CD14-positive monocyte (primary cell): ENCODE data around the gene SPZ1. TPM values are rescaled to one million over a fixed set of nuclear protein-coding genes. Genes with fewer than 3 reads are reported as not detected.

ENCODE experiments used
- DNase-seq, 3 donors: peaks; one replicate each; pipeline ENCODE4 v3.0.0-alpha.2; 2011 to 2022
- H2AFZ ChIP-seq: 2 replicates; pipeline ENCODE4 v1.6.0; 2012; ENCODE audit warnings: mild to moderate bottlenecking, low read depth, low read length, inconsistent platforms; ENCODE audit not compliant: insufficient read depth, poor library complexity, severe bottlenecking
- H3K27ac ChIP-seq, 2 donors: 1 replicate in 1 of 2; 2 replicates in 1 of 2; pipeline ENCODE4 v1.5.1; 2012 to 2013; ENCODE audit warnings: low read length in 2 of 2, control low read depth in 1 of 2, inconsistent platforms in 1 of 2, low read depth in 1 of 2, mild to moderate bottlenecking in 1 of 2
- H3K27me3 ChIP-seq, 2 donors: one replicate each; pipeline versions ENCODE4 v1.6.0 to v1.6.1; 2011 to 2013; ENCODE audit warnings: low read length in 2 of 2; ENCODE audit not compliant: control insufficient read depth in 2 of 2, insufficient read depth in 2 of 2
- H3K36me3 ChIP-seq, 2 donors: replicated peaks in 1 of 2; 1 replicate in 1 of 2; 2 replicates in 1 of 2; pipeline versions ENCODE4 v1.5.1 to v1.6.1; 2012 to 2013; ENCODE audit warnings: low read length in 2 of 2, control low read depth in 1 of 2, inconsistent platforms in 1 of 2, mild to moderate bottlenecking in 1 of 2; ENCODE audit not compliant: insufficient read depth in 2 of 2, control insufficient read depth in 1 of 2
- H3K4me1 ChIP-seq, 2 donors: 1 replicate in 1 of 2; 2 replicates in 1 of 2; pipeline versions ENCODE4 v1.5.1 to v1.6.1; 2012 to 2013; ENCODE audit warnings: low read length in 2 of 2, control low read depth in 1 of 2, inconsistent platforms in 1 of 2, mild to moderate bottlenecking in 1 of 2, moderate library complexity in 1 of 2; ENCODE audit not compliant: insufficient read depth in 2 of 2, control insufficient read depth in 1 of 2
- H3K4me2 ChIP-seq: replicated peaks from 2 replicates; pipeline ENCODE3; 2012; ENCODE audit warnings: low read length, moderate library complexity, mild to moderate bottlenecking; ENCODE audit not compliant: poor library complexity, severe bottlenecking; ENCODE audit errors: extremely low read depth
- H3K4me3 ChIP-seq, 3 experiments: fragments of 200-600 bp in 1 of 3; sonication (generic) in 1 of 3; replicated peaks in 1 of 3; 1 replicate in 2 of 3; 2 replicates in 1 of 3; pipeline ENCODE4 v1.5.1; 2011 to 2013; ENCODE audit warnings: low read length in 3 of 3, mild to moderate bottlenecking in 3 of 3, control low read depth in 2 of 3, low read depth in 2 of 3, inconsistent platforms in 1 of 3, moderate library complexity in 1 of 3
- H3K79me2 ChIP-seq: 2 replicates; pipeline ENCODE4 v1.6.0; 2012; ENCODE audit warnings: mild to moderate bottlenecking, control low read depth, inconsistent platforms, low read length, moderate library complexity; ENCODE audit not compliant: insufficient read depth
- H3K9ac ChIP-seq: 2 replicates; pipeline ENCODE4 v1.6.0; 2017; ENCODE audit warnings: low read length, mild to moderate bottlenecking; ENCODE audit not compliant: insufficient read depth, poor library complexity, severe bottlenecking
- H3K9me3 ChIP-seq, 2 donors: replicated peaks in 1 of 2; 1 replicate in 1 of 2; 2 replicates in 1 of 2; pipeline versions ENCODE4 v1.5.1 to v1.6.1; 2012 to 2013; ENCODE audit warnings: low read length in 2 of 2, control low read depth in 1 of 2; ENCODE audit not compliant: control insufficient read depth in 1 of 2, insufficient read depth in 1 of 2
- H4K20me1 ChIP-seq: 2 replicates; pipeline ENCODE4 v1.6.0; 2012; ENCODE audit warnings: mild to moderate bottlenecking, low read length, control low read depth, moderate library complexity; ENCODE audit not compliant: insufficient read depth
- H3K27ac Mint-ChIP-seq, 7 donors: one replicate each; pipeline ENCODE4 v1.8.0; 2020; ENCODE audit warnings: mild to moderate bottlenecking in 7 of 7, mixed read lengths in 7 of 7, moderate library complexity in 6 of 7, inconsistent platforms in 2 of 7
- H3K27me3 Mint-ChIP-seq, 3 donors: one replicate each; pipeline ENCODE4 v1.8.0; 2021 to 2022; ENCODE audit warnings: low read depth in 3 of 3, mild to moderate bottlenecking in 3 of 3, mixed read lengths in 3 of 3, moderate library complexity in 3 of 3, inconsistent platforms in 1 of 3
- H3K36me3 Mint-ChIP-seq, 2 donors: one replicate each; pipeline ENCODE4 v1.8.0; 2020; ENCODE audit warnings: mixed read lengths in 2 of 2, inconsistent platforms in 1 of 2, mild to moderate bottlenecking in 1 of 2
- H3K4me1 Mint-ChIP-seq: one replicate; pipeline ENCODE4 v1.8.0; 2020; ENCODE audit warnings: mild to moderate bottlenecking, mixed read lengths
- H3K4me3 Mint-ChIP-seq, 2 donors: one replicate each; pipeline ENCODE4 v1.8.0; 2020; ENCODE audit warnings: mild to moderate bottlenecking in 2 of 2, mixed read lengths in 2 of 2, moderate library complexity in 1 of 2
- H3K9me3 Mint-ChIP-seq, 7 donors: one replicate each; pipeline ENCODE4 v1.8.0; 2020 to 2022; ENCODE audit warnings: mixed read lengths in 7 of 7, mild to moderate bottlenecking in 6 of 7, moderate library complexity in 6 of 7, inconsistent platforms in 2 of 7
- WGBS: methylation state at CpG from one replicate; pipeline ENCODE4 v1.1.5; 2013; ENCODE audit warnings: missing lambda C conversion rate; ENCODE audit not compliant: insufficient coverage; 5-methylcytosine and 5-hydroxymethylcytosine counted together
- intact Hi-C, 2 donors: fragments of 100-400 bp; cut with micrococcal nuclease; formaldehyde crosslinking; loops; one replicate each; pipeline versions ENCODE4 v1.15.0 to v1.15.1; 2023
- polyA plus RNA-seq, 3 donors: library from polyadenylated mRNA; depleted of rRNA in 1 of 3; unstranded in 2 of 3; stranded (reverse) in 1 of 3; fragments of 300-500 nt in 2 of 3; fragments of >200 nt in 1 of 3; fragmentation: Illumina TruSeq in 2 of 3; gene quantifications; 1 replicate in 2 of 3; 2 replicates in 1 of 3; pipeline ENCODE4 v1.2.3, GENCODE V29; 2012 to 2021
- TF ChIP-seq, protein P1 (sequence below): fragments of 200-600 bp; IDR thresholded peaks from one replicate; pipeline ENCODE4 v1.8.0; 2022; ENCODE audit warnings: antibody characterized with exemption, mild to moderate bottlenecking

Gene SPZ1
- polyA plus RNA-seq, 3 donors: not detected

DNA sequence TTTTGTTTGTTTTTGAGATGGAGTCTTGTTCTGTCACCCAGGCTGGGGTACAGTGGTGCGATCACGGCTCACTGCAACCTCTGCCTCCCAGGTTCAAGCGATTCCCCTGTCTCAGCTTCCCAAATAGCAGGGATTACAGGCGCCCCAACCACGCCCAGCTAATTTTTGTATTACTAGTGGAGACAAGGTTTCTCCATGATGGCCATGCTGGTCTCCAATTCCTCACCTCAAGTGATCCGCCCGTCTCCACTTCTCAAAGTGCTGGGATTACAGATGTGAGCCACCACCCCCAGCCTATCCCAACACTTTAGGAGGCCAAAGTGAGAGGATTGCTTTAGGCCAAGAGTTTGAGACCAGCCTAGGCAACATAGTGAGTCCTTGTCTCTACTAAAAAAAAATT, 19.3 kb downstream of the SPZ1 start:
- H3K4me3 Mint-ChIP-seq: no peak overlapping the region
- H2AFZ ChIP-seq: no peak overlapping the region
- H3K27ac Mint-ChIP-seq: no peak overlapping the region
- H3K4me1 ChIP-seq: no peaks in the 10 kb centered on the region
- intact Hi-C loops: no loop called here
- H3K27me3 ChIP-seq: no peaks in the 10 kb centered on the region
- H3K9me3 Mint-ChIP-seq: peaks cover 0 to 2% (median 0%) of the 10 kb centered on the region in 7 donors
- TF ChIP-seq, protein P1, sequence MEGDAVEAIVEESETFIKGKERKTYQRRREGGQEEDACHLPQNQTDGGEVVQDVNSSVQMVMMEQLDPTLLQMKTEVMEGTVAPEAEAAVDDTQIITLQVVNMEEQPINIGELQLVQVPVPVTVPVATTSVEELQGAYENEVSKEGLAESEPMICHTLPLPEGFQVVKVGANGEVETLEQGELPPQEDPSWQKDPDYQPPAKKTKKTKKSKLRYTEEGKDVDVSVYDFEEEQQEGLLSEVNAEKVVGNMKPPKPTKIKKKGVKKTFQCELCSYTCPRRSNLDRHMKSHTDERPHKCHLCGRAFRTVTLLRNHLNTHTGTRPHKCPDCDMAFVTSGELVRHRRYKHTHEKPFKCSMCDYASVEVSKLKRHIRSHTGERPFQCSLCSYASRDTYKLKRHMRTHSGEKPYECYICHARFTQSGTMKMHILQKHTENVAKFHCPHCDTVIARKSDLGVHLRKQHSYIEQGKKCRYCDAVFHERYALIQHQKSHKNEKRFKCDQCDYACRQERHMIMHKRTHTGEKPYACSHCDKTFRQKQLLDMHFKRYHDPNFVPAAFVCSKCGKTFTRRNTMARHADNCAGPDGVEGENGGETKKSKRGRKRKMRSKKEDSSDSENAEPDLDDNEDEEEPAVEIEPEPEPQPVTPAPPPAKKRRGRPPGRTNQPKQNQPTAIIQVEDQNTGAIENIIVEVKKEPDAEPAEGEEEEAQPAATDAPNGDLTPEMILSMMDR: no peak
- 100% methylated on average over 3 of the region's 7 CpGs for WGBS
- H3K9me3 ChIP-seq: no peaks in the 10 kb centered on the region
- H3K79me2 ChIP-seq: no peaks in the 10 kb centered on the region
- no peak overlapping the region for H3K9ac ChIP-seq
- no peaks in the 10 kb centered on the region for H3K36me3 ChIP-seq
- peaks cover 7% of the 10 kb centered on the region for H3K4me1 Mint-ChIP-seq
- no peaks in the 10 kb centered on the region for H3K36me3 Mint-ChIP-seq
- peaks cover 6 to 10% (median 9%) of the 10 kb centered on the region in 3 donors for H3K27me3 Mint-ChIP-seq
- H3K4me3 ChIP-seq: no peak overlapping the region
- no peak overlapping the region for H3K4me2 ChIP-seq
- DNase-seq: no peak
- no peak overlapping the region for H3K27ac ChIP-seq
- no peaks in the 10 kb centered on the region for H4K20me1 ChIP-seq

DNA sequence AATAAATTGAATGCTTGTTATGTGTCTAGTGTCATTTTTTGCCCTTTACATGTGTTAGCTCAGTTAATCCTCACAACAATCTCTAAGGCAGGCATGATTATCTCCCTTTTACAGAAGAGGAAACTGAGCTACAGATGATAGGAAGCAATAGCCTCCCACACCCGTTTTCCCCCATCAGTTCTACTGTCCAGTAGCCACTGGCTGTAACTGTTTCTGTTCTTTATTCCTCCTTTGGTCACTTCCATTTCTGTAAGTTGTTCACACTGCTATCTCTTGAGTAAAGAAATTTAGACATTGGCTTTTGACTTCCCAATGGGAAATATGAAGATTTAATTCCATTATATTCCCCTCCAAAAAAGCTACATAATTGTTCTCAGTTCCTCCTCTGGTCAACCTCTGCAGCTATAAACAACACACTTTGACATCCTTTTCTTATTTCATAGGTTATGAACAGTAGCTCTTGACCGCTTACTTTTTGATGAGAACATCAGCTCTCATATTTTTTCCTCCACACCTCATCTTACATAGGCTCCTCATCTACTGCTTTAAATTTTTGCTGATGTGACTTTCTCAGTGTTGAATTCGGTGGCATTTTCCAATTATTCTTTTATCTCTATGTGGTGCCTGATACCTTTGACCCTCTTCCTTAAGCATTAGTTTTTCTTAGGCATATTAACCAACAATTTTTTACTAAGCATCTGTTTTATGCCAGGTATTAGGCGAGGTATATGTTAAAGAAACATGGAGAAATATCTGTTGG, 21.4 kb downstream of the SPZ1 start:
- Histone ChIP-seq H3K9ac (no peak overlapping the region), H3K9me3 (no peaks in the 10 kb centered on the region), H3K36me3 (no peaks in the 10 kb centered on the region), H3K79me2 (no peaks in the 10 kb centered on the region), H4K20me1 (no peaks in the 10 kb centered on the region), H3K27ac (no peak overlapping the region), H2AFZ (no peak overlapping the region), H3K4me2 (no peak overlapping the region), H3K4me3 (no peak overlapping the region), H3K4me1 (no peaks in the 10 kb centered on the region), H3K27me3 (no peaks in the 10 kb centered on the region)
- Mint-ChIP-seq H3K4me3 (no peak overlapping the region), H3K36me3 (no peaks in the 10 kb centered on the region), H3K27ac (no peak overlapping the region), H3K27me3 (peaks cover 3 to 8% (median 5%) of the 10 kb centered on the region in 3 donors), H3K9me3 (peaks cover 0 to 2% (median 0%) of the 10 kb centered on the region in 7 donors), H3K4me1 (peaks cover 10% of the 10 kb centered on the region)
- TF ChIP-seq, protein P1: no peak
- DNase-seq: no peak
- intact Hi-C loops: no loop called here
- WGBS: 100% methylated on average over 1 of the region's 4 CpGs
